Pancreas (tissue), 10 donors: ENCODE results near the gene FOLR2. TPM values are rescaled to one million over a fixed set of nuclear protein-coding genes. Genes with fewer than 3 reads are reported as not detected.

Experiments used
- ATAC-seq, 4 donors: fragments of 200-7000 bp; cut with Tn5 transposase; one replicate each; pipeline versions ENCODE4 v1.8.0 to v1.9.1; 2020; ENCODE audit warnings: mild to moderate bottlenecking in 4 of 4, moderate library complexity in 4 of 4
- DNase-seq, 6 donors: peaks; one replicate each; pipeline ENCODE4 v3.0.0-alpha.2; 2020
- FAIRE-seq: peaks from 2 replicates; lab custom pipeline; 2012; peaks lifted over from hg19 to GRCh38; lab: Jason Lieb, UNC
- H3K27ac ChIP-seq, 4 donors: fragments of 200-600 bp; sonication (generic); 1 replicate in 3 of 4; 2 replicates in 1 of 4; pipeline versions ENCODE4 v1.5.0 to v1.8.0; 2020
- H3K27me3 ChIP-seq, 4 donors: fragments of 200-600 bp; one replicate each; pipeline ENCODE4 v1.8.0; 2021
- H3K36me3 ChIP-seq, 3 donors: fragments of 200-600 bp; sonication (generic) in 1 of 3; one replicate each; pipeline versions ENCODE4 v1.5.0 to v1.8.0; 2020 to 2021
- H3K4me1 ChIP-seq, 3 donors: fragments of 200-600 bp; one replicate each; pipeline ENCODE4 v1.8.0; 2021
- H3K4me3 ChIP-seq, 4 donors: fragments of 200-600 bp; sonication (generic) in 2 of 4; one replicate each; pipeline versions ENCODE4 v1.5.0 to v1.8.0; 2020 to 2021
- H3K9me3 ChIP-seq, 4 donors: fragments of 200-600 bp; one replicate each; pipeline ENCODE4 v1.8.0; 2021
- CTCF ChIP-seq, 4 donors: fragments of 200-600 bp; sonication (generic) in 3 of 4; IDR thresholded peaks; one replicate each; pipeline versions ENCODE4 v1.5.0 to v1.8.0; 2021; ENCODE audit warnings: antibody characterized with exemption in 4 of 4
- WGBS, 2 donors: extraction: QIAGEN DNeasy Blood & Tissue Kit; methylation state at CpG; one replicate each; pipeline ENCODE4 v1.1.7; 2013; 5-methylcytosine and 5-hydroxymethylcytosine counted together
- intact Hi-C, 3 donors: fragments of 100-400 bp; cut with DNase I; formaldehyde crosslinking; loops; one replicate each; pipeline versions ENCODE4 v1.11.1 to v1.14.2; 2022
- polyA plus RNA-seq, 2 donors: library from polyadenylated mRNA; stranded (reverse); fragments of 200-250 nt; gene quantifications; one replicate each; pipeline ENCODE4 v1.2.3, GENCODE V29; 2013
- total RNA-seq, 6 donors: library from RNA; stranded (reverse); fragmentation: NEBNext Ultra II Directional in 4 of 6; extraction: Animal tissue kit (Norgen Biotek cat#: 25700) in 4 of 6; gene quantifications; one replicate each; pipeline versions ENCODE4 v1.2.1 to v1.2.4, GENCODE V29; 2021 to 2023
- donor health status: healthy with polysubstance abuse.
- donor health status: DM: no; HTN: no; CAD: no; lungs with moderate emphysema.
- donor health status: DM: no; HTN: no; CAD: no.
- donor health status: control.
- donor health status: control.
- donor health status: Bipolar disorder and iron deficiency.
- donor health status: DM: yes; HTN: yes; CAD: no.
- donor health status: DM: no; HTN: no; CAD: no.
- donor health status: DM: no; HTN: no; CAD: no.
- donor health status: DM: yes; HTN: yes; CAD: no.

The FOLR2 gene
- total and polyA plus RNA-seq, 8 donors: 0.51 to 9.2 (median 1.9) TPM

GRCh38 chr11:72233773-72234513, 17.3 kb downstream of the FOLR2 start:
- Histone ChIP-seq H3K27me3 (no peaks in the 10 kb centered on the region), H3K9me3 (no peaks in the 10 kb centered on the region), H3K36me3 (peaks cover 0 to 65% (median 21%) of the 10 kb centered on the region in 3 donors), H3K4me3 (no peak overlapping the region), H3K4me1 (peaks cover 0 to under 1% (median 0%) of the 10 kb centered on the region in 3 donors), H3K27ac (no peak overlapping the region)
- no peak for TF ChIP-seq CTCF (IDR thresholded peaks at IDR 0.05)
- WGBS, 2 donors: 89 to 94% methylated on average over 8 of the region's 8 CpGs
- ATAC-seq (no peak), FAIRE-seq (no peak), DNase-seq (peak in 2 of 6 donors; percentile 18 to 37)
- intact Hi-C loops: no loop called here

GRCh38 chr11:72234514-72234830, 17.9 kb downstream of the FOLR2 start:
- H3K9me3 ChIP-seq: no peaks in the 10 kb centered on the region
- 72 to 78% methylated on average over 3 of the region's 3 CpGs for WGBS, 2 donors
- no peak overlapping the region for H3K4me3 ChIP-seq
- H3K27ac ChIP-seq: no peak overlapping the region
- H3K27me3 ChIP-seq: no peaks in the 10 kb centered on the region
- peaks cover 0 to 60% (median 20%) of the 10 kb centered on the region in 3 donors for H3K36me3 ChIP-seq
- ATAC-seq (no peak), FAIRE-seq (no peak), DNase-seq (no peak)
- peaks cover 0 to 6% (median 0%) of the 10 kb centered on the region in 3 donors for H3K4me1 ChIP-seq
- intact Hi-C loops: no loop called here
- TF ChIP-seq CTCF (IDR thresholded peaks at IDR 0.05): no peak

- Histone ChIP-seq H3K27me3 (no peaks in the 10 kb centered on the region), H3K4me3 (no peak overlapping the region), H3K36me3 (peaks cover 0 to 55% (median 18%) of the 10 kb centered on the region in 3 donors), H3K4me1 (peaks cover 0 to 6% (median under 1%) of the 10 kb centered on the region in 3 donors), H3K9me3 (no peaks in the 10 kb centered on the region), H3K27ac (no peak overlapping the region)
- no peak for DNase-seq
- ATAC-seq: no peak
- FAIRE-seq: no peak
- intact Hi-C loops: no loop called here
- WGBS, 2 donors: 88 to 93% methylated on average over 4 of the region's 4 CpGs
- TF ChIP-seq CTCF (IDR thresholded peaks at IDR 0.05): no peak
Observed at GRCh38 chr11:72234920-72235319, 18.3 kb downstream of the FOLR2 start.

- H3K27ac ChIP-seq: no peak overlapping the region
- intact Hi-C loops: no loop called here
- WGBS, 2 donors: 91 to 92% methylated on average over 17 of the region's 17 CpGs
- no peak for ATAC-seq
- no peak for FAIRE-seq
- no peaks in the 10 kb centered on the region for H3K27me3 ChIP-seq
- peak in 2 of 6 donors; percentile 39 to 47 for DNase-seq
- H3K9me3 ChIP-seq: no peaks in the 10 kb centered on the region
- peaks cover 0 to 11% (median 7%) of the 10 kb centered on the region in 3 donors for H3K4me1 ChIP-seq
- H3K4me3 ChIP-seq: no peak overlapping the region
- peaks cover 0 to 49% (median 12%) of the 10 kb centered on the region in 3 donors for H3K36me3 ChIP-seq
- TF ChIP-seq CTCF (IDR thresholded peaks at IDR 0.05): no peak
Observed at GRCh38 chr11:72235351-72236057, 18.9 kb downstream of the FOLR2 start.
